ENCODE measurements around the gene RNF43. TPM values are rescaled to one million over a fixed set of nuclear protein-coding genes. Genes with fewer than 3 reads are reported as not detected.

Gene RNF43
- total RNA-seq, 1 experiment from 2014 or later, result not detected

DNA sequence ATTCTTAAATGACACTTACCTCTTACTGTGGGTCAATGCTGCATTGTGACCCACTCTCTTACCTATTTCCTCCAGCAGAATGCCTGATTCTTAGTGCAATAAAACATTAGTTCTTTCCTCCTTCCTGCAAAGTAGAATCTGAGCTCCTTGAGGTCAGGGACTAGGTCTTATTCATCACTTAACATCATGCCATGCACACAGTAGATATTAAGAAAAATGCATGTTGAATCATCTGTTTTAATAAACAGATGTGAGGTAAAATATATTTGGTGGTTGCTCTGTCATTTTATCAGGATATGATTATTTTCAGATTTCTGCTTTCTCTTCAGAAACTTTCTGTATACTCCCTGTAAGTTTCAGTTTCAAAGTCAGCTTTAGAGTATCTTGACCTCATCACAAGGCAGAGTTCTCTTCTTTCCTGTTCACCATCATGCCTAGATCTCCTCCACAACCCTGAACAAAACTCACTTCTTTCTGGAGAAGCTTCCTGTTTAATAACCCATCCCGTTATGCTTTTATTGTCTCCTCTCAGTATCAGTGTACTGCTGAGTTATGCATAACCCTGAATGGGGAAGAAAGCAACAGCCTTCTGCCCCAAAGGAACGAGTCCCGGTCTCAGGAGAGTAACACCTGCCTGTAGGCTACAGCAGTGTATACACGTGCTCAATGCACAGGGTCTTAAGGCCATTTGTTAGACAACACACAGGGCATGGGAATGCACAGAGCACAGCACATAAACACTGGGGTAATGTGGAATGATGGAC lies 35.0 kb downstream of the RNF43 start:
- DNase-seq (ENCODE audit: low spot score), result no peak

- no peak for DNase-seq (ENCODE audit: low spot score)
Measured at GRCh38 chr17:58381124-58382035, 36.0 kb downstream of the RNF43 start.

DNA sequence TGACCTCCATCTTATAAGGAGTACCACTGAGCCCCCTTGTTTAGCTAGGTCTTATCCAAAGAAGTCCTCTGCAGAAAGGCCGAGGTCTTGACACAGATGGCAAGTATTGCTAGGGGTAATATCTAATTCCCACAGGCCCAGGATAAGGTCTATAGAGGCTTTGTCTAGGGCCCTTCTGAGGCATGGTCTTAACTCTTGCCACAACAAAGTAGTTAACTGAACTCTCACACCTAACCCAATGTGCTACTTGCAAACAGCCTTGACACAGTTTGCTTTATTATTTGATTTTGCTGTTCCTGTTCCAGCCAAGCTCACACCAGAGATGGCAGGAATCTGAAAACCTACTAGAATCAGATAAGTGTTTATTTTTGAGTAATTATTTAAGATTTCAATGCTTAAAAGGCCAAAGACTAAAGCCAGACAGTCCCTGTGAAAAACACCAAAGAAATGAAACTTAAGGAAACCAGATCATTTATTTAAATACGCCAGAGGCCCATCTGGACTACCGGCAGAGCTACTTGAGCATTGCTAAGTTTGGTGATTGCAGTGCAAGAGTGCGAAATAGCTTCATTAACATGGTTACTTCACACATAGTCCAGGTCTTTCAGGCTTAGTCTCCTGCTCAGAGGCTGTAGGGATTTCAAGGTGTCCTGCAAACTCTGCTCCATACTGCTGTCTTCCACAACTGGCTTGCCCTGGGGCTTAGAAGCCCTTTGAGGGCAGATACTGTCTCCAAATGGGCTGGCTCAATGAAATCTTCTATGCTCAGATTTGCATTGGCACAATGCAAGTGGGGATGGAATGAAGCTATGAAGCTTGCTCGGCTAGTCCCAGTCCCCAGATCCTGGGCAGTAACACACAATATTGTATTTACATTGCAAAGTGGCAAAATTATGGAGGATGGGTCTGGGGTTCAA lies 36.9 kb downstream of the RNF43 start:
- DNase-seq (ENCODE audit: low spot score), result no peak

DNA sequence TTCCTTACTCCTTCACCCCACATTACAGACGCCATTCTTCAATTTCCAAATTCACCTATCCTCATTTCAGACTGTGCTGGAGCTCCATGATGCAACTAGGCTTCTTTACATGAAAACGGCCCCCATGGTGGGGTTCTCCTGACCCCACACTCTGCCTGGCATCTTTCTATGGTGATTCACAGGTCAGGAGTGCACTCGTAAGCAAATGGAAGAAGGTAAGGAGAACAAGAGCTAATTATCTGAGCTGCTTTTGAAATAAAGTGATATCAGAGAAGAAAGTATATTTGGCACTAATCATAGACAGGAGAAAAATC lies 37.9 kb downstream of the RNF43 start:
- DNase-seq (ENCODE audit: low spot score), result no peak

DNA sequence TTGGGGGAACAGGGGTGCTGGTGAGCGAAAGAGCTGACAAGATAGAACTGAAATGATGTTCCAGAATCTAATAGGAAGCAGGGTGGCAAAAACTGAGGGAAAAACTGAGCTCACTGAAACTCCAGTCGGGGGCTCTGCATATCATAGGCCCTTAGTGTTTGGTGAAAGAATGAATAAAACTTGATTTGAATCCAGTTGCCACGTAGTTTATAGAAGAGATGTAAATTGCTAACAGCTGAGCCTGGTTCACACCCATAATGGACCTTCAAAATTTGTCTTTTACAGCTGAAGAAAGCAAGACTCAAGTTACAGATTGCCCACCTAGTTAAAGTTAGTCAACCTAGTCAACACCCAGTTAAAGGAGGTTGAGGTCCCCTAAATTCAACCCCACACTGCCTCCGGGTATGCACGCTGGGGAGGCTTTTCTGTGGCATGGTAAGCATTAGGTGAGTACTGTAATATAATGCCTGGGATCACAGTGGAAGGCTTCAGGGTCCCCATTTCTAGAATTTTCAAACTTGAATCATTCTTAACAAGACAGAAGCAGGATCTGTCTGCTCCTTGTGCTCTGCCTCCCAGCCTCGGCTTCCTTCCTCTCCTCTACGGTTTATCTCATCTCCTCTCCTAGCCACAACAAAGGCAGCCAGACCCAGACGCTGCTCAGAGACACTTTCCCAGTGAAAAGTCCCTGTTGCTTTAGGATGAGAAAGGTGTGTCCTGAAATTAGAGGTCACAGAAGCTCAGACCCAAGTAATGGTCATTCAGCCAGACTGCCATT lies 38.4 kb downstream of the RNF43 start:
- no peak for DNase-seq (ENCODE audit: low spot score)

GRCh38 chr17:58377661-58378060 lies 39.7 kb downstream of the RNF43 start:
- no peak for DNase-seq (ENCODE audit: low spot score)

GRCh38 chr17:58377093-58377601 lies 40.2 kb downstream of the RNF43 start:
- no peak for DNase-seq (ENCODE audit: low spot score)

DNA sequence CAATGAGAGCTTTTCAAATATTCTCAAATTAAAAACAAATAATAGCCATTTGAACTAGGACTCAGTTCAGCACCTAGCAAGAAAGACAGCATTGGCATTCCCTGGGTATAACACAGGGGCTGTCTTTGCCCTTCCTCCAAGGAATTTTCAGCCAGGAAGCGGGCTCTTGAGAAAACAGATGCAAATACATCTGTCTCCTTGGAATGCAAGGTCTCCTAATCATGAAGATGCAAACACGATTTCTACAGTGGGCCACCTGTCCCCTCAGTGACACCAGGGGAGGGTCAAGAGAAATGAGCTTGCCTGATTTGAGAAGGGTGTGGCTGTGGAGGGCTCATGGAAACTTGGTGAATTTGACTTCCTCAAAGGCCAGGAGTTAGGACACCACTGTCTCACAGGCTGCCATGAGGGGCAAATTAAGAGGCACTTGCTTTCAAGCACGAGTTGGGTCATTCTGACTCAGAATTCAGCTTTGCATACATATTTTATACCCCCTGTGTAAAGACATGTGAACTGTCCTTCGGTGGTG lies 40.8 kb downstream of the RNF43 start:
- DNase-seq (ENCODE audit: low spot score), result no peak

DNA sequence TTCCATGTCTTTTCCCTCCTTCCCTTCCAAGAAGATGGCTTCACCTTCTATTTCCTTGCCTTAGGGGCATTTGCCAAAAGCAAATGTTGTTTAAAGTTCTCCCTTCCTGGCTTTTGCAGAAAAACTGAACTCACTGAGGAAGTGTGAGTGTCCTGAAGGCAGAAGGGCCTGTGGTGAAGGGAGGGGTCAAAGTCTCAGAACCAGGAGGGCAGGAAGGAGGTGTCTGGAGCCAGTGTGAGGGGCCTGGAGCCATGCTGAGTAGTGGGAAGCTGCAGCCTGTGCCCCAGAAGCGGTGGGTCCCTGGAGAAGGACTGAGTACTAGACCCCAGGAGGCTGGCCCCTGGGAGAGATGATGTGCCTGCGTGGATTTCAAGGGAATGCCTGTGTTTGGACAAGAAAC lies 41.5 kb downstream of the RNF43 start:
- no peak for DNase-seq (ENCODE audit: low spot score)

GRCh38 chr17:58375256-58375655 lies 42.1 kb downstream of the RNF43 start:
- no peak for DNase-seq (ENCODE audit: low spot score)

GRCh38 chr17:58373923-58374322 lies 43.4 kb downstream of the RNF43 start:
- DNase-seq (ENCODE audit: low spot score), result no peak

- no peak for DNase-seq (ENCODE audit: low spot score)
Measured at GRCh38 chr17:58373003-58373402, 44.3 kb downstream of the RNF43 start.

GRCh38 chr17:58371300-58371950 lies 45.9 kb downstream of the RNF43 start:
- DNase-seq (ENCODE audit: low spot score), result no peak

DNA sequence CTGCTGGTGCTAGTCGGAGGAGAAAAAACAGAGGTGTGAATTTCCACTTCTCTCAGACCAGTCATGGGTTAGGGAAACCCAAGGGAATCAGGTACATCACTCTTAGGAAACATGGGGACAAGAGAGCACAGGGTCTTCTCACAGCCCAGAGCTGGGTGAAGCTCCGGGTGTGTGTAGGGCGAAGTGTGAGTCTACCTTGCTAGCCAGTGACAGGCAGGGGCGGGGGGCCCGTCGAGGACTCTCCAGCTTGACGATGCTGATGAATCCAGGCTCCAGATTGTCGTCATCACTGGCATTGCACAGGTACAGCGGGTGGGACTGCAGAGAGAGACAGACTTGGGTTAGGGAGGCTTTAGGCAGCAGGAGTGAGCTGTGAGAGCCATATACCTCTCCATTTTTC lies 46.6 kb downstream of the RNF43 start:
- DNase-seq (ENCODE audit: low spot score), result no peak

DNA sequence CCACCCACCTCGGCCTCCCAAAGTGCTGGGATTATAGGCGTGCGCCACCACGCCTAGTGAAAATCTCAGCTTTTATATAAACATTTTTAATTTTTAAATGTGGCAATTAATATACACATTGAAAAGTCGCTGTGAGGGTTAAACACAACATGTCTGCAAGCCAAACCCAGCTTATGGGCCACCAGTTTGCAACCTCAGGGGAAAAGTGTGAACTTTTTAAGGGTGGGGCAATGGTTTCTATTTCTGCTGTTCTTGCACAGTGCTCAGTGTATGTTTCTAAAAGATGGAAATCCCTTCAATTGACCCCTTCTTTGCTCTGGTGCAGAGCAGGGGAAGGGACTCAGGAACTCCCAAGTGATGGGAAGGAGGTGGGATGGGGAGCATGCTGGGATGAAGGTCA lies 47.0 kb downstream of the RNF43 start:
- no peak for DNase-seq (ENCODE audit: low spot score)

DNA sequence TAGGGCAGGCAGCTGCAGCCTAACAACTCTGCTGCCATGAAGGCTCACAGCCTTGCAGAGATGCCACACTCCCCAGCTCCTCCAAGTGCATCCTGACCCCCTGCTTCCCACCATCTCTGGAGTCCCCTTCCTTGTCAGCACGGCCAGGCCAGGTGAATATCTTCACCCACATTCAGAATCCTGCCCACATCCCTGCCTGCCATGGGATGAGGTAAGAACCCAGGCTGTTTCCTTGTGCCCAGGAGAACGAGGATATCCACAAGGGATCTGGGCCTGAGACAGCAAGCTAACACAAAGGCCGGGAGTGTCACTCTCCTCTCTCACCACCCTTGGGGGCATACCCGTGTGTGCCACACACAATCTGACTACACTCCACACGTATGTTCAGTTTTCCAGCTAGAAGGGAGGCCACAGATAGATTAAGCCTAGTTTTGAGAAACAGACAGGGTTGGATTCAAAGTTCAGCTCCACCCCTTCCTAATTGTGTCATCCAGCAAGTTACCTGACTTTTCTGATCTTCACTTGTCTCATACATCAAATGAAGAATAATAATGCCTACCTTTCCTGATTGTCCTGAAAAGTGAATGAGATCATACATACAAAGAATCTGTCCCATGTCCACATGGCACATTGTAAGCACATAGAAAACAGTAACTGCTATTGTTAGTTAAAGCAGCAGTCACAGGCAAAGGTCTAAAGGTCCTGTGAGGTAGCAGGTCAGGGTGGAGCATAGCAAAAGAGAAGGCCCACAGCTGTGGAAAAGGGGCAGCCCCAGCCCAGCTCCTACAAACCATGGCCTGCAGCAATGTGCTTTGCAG lies 47.9 kb downstream of the RNF43 start:
- DNase-seq (ENCODE audit: low spot score), result no peak

DNA sequence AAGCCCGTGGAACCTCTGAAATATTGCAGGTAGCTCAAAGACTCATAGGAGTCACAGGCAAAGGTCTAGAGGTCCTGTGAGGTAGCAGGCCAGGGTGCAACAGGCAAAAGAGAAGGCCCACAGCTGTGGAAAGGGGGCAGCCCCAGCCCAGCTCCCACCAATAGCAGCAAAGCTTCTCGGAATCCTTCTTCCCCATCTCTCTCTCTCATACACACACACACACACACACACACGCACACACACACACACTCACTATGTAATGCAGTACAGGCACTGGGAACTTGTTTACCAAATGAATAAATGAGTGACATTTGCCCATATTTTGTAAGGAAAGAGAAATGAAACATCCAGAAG lies 48.5 kb downstream of the RNF43 start:
- DNase-seq (ENCODE audit: low spot score), result no peak

All from A172 (cell line).